ENCODE results near the gene SLC52A3.

Gene SLC52A3

DNA sequence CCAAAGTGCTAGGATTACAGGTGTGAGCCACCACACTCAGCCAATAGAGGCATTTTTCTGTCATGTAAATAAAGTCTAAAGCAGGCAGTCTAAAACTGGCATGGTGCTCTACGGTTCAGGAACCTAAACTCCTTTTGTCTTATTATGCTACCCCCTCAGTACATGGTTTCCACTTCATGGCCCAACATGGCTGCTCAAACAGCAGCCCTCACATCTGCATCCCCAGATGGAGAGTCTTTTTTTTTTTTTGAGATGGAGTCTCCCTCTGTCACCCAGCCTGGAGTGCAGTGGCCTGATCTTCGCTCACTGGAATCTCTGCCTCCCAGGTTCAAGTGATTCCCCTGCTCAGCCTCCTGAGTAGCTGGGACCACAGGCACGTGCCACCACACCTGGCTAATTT lies 38.3 kb downstream of the SLC52A3 start:
- in situ Hi-C loops (cut with HindIII; ENCODE audit: low sequenced_read_pairs) = no loop called here

DNA sequence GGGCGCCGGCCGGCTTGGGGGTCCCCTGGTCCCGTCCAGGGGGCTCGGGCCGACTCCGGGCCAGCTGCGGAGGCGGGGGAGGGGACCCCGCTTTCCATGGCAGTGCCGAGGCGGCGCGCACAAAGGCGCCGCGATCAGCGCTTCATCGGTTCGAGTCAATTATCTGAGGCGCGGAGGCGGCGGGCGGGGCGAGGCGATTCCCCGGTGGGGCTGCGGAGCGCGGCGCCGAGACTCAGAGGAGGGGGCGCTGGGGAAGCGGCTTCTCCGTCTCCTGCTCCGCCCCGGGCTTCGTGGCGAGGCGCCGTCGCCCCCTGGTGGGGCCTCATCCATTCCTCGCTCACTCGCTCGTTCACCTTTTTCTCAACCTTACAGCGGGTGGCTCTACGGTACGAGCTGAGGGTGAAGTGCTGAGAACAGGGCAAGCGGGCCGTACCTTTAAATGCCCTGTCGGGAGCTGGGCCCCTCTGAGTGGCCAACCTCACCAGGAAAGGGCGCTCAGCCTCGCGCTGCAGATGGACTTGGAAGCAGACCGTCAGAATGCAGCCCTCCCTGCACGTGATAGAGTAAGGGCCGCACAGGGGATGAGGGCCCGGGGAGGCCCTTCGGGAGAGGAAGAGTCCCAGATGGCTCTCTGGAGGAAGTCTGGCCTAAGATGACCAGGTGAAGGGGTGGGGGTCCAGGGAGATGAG lies 39.9 kb downstream of the SLC52A3 start:
- in situ Hi-C loops (cut with HindIII; ENCODE audit: low sequenced_read_pairs) = no loop called here

DNA sequence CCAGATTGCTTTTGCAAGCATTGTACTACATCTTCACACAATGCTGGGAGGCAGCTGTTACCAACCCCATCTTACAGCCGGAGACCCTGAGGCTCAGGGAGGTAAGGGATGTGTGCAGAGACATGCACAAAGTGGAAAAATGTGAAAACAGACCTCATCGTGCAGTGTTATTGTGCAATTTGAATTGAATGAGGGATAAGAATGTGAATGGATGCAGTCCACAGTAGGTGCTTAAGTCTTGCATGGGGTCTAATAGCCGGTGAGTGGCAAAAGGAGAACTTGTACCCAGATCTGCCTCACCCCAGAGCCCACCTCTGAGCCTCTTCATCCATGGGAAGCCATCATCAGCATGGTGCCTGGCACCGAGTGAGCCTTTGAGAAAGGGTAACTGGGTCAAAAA lies 42.1 kb downstream of the SLC52A3 start:
- in situ Hi-C loops (cut with HindIII; ENCODE audit: low sequenced_read_pairs) = no loop called here

DNA sequence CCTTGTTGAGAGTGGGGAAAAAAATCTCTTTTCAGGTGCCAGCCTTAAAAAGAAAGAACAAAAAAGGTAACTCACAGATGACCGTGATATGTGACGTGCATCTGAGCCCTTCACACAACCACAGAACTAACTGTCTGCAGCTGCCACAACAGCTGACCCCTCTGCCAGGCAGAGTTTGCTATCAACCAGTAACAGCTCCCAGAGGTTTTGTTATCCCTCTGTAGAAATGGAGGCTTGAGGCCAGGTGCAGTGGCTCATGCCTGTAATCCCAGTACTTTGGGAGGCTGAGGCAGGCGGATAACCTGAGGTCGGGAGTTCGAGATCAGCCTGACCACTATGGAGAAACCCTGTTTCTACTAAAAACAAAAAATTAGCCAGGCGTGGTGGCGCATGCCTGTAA lies 42.8 kb downstream of the SLC52A3 start:
- in situ Hi-C loops (cut with HindIII; ENCODE audit: low sequenced_read_pairs) = no loop called here

DNA sequence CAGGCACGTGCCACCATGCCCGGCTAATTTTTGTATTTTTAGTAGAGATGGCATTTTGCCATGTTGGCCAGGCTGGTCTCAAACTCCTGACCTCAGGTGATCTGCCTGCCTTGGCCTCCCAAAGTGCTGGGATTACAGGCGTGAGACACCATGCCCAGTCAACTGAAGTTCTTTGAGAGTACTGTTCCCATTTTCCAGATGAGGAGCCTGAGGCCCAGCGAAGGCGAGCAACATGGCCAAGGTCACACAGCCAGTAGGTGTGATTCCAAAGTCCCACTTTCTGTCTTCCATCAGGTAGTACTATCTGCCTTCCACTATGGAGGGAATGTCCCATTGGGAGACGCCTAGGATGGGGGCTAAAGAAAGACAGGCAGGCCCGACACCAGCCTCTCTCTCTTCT lies 43.5 kb downstream of the SLC52A3 start:
- in situ Hi-C loops (cut with HindIII; ENCODE audit: low sequenced_read_pairs) = loop anchor here (5.0 kb wide), 1 partner anchor 107 kb away; no protein-coding TSS in a partner anchor

DNA sequence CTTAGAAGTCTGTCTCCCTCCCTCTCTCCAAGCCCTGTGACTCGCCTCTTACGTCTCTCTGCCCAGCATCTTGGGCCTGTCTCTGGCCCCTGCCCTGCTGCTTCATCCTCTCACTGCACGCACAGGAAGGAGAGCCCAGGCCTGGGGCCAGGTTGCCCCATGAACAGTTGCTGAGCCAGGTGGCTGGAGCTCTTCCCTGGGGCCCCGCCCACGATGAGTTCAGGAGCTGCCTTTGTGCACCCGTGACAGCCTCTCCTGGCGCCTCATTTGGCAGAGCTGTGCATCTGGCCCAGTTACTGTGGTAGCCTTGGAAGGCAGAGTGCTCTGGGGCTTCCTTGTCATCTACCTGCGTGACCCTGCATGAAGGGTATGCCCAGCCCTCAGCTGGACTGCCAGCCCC lies 44.5 kb downstream of the SLC52A3 start:
- in situ Hi-C loops (cut with HindIII; ENCODE audit: low sequenced_read_pairs) = loop anchor here (5.0 kb wide), 1 partner anchor 106 kb away; no protein-coding TSS in a partner anchor

DNA sequence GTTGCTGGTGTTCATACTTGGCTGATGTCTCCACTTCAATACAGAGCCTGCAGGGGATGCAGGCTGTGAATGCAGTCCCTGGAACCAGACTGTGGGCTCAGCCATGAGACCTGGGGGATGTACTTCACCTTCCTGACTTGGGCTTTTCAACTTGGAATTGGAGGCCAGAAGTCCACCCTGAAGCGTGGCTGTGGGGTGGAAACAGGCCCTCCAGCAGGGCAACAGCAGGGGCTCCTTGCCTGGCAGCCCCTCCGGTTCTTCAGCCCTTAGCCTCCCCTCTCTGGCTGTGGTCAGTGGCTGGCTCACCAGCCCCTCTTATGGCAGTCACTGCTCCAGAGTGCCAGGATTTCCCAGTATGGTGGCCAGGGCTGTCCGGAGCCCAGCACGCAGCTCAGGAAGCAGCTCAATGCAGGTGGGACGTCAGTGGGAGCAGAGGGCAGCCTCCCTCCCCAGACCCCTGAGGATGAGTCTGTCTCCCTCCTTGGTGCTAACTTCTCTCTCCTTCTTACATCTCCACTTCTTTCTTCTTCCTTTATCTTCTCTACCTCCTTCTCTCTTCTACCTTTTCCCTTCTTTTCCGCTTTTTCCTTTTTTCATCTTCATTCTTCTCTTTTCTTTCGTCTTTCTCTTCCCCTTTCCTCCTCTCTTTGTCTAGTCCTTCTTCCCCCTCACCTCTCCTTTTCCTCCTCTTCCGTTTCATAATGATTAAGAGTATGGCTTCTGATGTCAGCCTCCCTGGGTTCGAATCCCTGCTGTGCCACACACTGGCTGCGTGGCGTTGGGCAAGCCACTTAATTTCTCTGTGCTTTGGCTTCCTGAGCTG lies 45.3 kb downstream of the SLC52A3 start:
- in situ Hi-C loops (cut with HindIII; ENCODE audit: low sequenced_read_pairs) = loop anchor here (5.0 kb wide), 1 partner anchor 106 kb away; no protein-coding TSS in a partner anchor

DNA sequence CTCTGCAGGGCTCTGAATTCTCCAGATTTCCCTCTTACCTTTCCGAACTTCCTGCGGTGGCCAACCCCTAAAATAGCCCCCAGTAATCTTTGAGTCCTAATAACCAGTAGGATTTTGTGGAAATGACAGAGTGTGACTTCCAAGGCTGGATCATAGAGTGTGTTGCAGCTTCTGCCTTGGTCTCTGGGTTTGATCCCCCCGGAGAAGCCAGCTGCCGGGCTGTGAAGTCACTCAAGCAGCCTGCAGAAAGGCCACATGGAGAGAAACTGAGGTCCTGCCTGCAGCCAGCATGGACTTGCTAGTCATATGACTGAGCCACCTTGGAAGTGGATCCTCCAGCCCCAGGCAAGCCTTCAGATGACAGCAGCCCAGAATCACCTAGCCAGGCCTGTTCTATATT lies 46.4 kb downstream of the SLC52A3 start:
- in situ Hi-C loops (cut with HindIII; ENCODE audit: low sequenced_read_pairs) = loop anchor here (5.0 kb wide), 1 partner anchor 105 kb away; no protein-coding TSS in a partner anchor

DNA sequence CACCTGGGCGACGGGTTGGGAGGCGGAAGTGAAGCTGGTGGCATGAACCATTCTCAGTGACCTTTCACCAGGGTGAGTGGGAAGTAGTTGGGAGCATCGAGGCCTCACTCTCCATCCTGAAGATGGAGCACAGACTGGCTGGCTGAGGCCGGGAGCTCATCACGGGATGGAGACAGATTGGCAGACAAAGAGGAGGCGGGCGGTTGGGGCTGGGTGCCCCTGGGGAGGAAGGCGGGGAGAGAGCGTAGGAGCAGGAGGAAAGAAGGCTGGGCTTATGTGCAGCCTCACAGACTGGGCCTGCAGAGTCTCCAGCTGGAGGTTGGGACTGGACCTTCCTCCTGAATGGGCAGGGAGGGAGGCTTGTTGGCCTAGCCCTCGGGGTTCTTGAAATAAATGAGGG lies 48.5 kb downstream of the SLC52A3 start:
- in situ Hi-C loops (cut with HindIII; ENCODE audit: low sequenced_read_pairs) = loop anchor here (5.0 kb wide), 1 partner anchor 103 kb away; no protein-coding TSS in a partner anchor

DNA sequence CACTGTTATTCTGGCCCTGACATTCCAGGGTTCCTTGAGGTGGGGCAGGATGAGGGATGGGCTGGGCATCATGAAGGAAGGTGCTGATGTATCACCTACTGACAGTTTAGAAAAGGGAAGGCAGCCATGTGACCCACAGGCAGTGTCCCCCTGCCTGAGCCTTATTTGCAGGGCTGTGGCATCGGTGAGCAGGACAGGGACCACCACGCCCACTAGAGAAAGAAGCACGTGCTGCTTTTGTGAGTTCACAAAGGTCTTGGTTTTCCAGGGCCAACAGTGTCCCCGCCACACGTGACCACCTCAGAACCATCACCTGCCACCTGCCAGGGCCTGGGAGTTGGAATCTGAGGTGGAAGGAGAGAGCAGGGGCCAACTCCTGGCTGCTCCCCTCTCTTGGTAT lies 49.2 kb downstream of the SLC52A3 start:
- in situ Hi-C loops (cut with HindIII; ENCODE audit: low sequenced_read_pairs) = no loop called here

DNA sequence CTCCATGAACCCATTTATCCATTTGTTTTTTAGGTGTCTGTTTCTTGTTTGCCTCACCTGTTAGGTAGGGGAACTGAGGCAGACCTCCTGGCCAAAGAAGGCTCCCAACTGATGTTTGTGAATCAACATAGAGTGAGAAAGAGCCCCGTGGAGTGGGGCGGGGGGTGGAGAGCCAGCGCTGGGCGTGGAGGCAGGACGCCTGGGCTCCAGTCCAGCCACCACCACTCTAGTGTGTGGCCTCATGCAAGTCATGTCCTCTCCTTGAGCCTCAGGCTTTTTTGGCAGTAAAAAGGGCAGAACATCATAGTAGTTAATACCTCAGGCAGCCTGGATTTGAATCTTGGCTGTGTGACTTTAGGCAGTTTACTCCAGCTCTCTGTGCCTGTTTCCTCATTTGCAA lies 50.5 kb downstream of the SLC52A3 start:
- in situ Hi-C loops (cut with HindIII; ENCODE audit: low sequenced_read_pairs) = no loop called here

DNA sequence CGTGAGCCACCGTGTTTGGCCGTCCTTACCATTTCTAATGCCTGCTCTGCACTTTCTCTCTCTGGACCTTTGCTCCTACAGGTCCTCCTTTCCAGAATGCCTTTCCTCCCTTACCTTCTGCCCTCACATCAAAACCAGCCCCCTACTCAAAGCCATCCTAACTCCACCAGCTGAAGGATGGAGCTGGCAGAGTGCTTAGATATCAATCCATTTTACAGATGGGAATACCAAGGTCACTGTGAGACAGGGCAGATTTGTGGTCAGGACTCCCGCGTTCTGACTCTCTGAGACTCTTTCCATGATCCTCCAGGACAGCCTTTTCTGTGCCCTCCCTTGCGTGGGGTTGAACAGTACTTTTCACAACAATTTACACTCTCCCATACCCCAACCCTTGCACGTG lies 51.0 kb downstream of the SLC52A3 start:
- in situ Hi-C loops (cut with HindIII; ENCODE audit: low sequenced_read_pairs) = no loop called here

DNA sequence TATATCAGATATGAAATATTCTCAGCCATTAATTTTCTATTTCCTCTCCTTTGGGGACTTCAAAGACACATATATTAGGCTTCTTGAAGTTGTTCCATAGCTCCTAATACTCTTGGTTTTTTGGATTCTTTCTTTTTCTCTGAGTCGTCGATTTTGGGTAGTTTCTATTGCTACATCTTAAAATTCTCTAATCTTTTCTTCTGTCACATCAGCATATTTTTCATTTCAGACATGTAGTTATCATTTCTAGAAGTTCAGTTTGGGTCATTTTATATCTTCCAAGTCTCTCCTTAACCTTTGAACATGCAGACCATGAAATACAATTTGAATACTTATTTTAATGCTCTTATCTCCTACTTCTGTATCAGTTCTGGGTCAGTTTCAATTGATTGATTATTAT lies 53.8 kb downstream of the SLC52A3 start:
- in situ Hi-C loops (cut with HindIII; ENCODE audit: low sequenced_read_pairs) = no loop called here

DNA sequence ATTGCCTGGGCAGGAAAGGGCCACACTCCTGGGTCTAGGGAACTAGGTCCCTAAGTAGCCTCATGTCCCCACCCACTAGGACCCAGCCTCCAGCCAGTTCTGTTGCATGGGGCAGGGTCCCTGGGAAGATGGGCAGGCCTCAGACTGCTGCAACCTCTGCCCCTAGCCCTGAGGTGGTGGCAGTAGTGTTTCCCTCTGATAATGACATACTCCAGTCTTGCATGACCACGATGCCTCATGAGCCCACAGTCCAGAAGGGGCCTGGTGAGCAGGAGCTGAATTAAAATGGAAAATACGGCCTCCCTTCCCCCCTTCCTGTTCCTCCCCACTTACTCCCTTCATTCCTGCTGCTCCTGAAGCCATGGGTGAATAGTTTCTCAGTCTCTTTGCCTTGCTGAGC lies 56.7 kb downstream of the SLC52A3 start:
- in situ Hi-C loops (cut with HindIII; ENCODE audit: low sequenced_read_pairs) = no loop called here

DNA sequence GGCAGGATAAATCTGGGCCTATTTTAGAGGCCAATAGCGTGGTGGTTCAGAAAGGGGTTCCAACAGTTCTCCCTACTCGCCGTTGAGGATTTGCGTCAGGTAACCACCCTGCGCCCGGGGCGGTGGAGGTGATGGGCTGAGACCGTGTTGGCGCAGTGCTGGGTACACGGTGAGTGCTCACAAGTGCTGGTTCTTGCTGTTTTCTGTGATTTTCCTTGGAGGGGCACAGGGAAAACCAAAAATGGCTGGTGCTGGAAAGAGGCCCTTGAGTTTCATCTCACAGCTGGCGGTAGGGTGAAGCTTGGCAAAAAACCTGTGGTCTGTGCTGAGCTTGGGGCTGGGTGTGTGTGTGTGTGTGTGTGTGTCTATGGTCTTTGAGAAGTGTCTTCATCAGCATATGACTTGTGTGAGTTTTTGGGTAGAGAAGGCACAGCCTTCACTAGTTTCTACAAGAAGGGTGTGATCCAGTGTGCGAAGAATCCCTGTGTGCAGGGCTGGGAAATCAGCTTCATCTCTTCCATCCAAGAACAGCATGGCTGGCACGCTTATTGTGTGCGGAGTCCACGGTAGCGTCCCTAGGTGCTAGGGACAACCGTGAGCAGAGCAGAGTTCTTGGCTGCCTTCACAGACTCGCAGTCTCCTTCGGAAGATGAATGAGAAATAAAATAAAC lies 57.4 kb downstream of the SLC52A3 start:
- in situ Hi-C loops (cut with HindIII; ENCODE audit: low sequenced_read_pairs) = no loop called here
